HEK293 (cell line): ENCODE measurements around the gene PRUNE2.

Experiments
- CTCF ChIA-PET: fragments of 350-600 bp; formaldehyde crosslinking; extraction: SDS; loops from one replicate; lab custom pipeline; 2021; ENCODE audit warnings: antibody characterized with exemption; lab: Yijun Ruan, JAX
- POLR2A ChIA-PET: fragments of 300-600 bp; formaldehyde crosslinking; extraction: SDS; loops from one replicate; lab custom pipeline; 2020; ENCODE audit warnings: antibody characterized with exemption, inconsistent platforms; lab: Yijun Ruan, JAX
- H3K27ac ChIP-seq: fragments of 200-500 bp; sonication (Bioruptor generic); 2 replicates; pipeline ENCODE4 v1.5.1; 2014; ENCODE audit warnings: low read depth, low read length, control low read depth, inconsistent platforms; ENCODE audit errors: extremely low read depth
- H3K36me3 ChIP-seq, 2 experiments: fragments of 200-500 bp in 1 of 2; sonication (Bioruptor generic) in 1 of 2; 1 replicate in 1 of 2; 2 replicates in 1 of 2; pipeline ENCODE4 v1.5.1; 2014 to 2017; ENCODE audit warnings: inconsistent platforms in 2 of 2, low read length in 2 of 2; ENCODE audit not compliant: control insufficient read depth in 2 of 2, insufficient read depth in 1 of 2
- H3K4me1 ChIP-seq: fragments of 200-500 bp; sonication (Bioruptor generic); 2 replicates; pipeline ENCODE4 v1.5.1; 2014; ENCODE audit warnings: mild to moderate bottlenecking, low read length, inconsistent platforms; ENCODE audit not compliant: control insufficient read depth, insufficient read depth
- H3K4me3 ChIP-seq: 2 replicates; pipeline ENCODE4 v1.5.1; 2011; ENCODE audit warnings: low read depth, mild to moderate bottlenecking, control low read depth, low read length, moderate library complexity
- H3K9me3 ChIP-seq: fragments of 200-500 bp; sonication (Bioruptor generic); 2 replicates; pipeline ENCODE4 v1.5.1; 2014; ENCODE audit warnings: low read depth, low read length, inconsistent platforms; ENCODE audit not compliant: control insufficient read depth, insufficient read depth
- GLI4 ChIP-seq: fragments of 450-650 bp; formaldehyde crosslinking; IDR thresholded peaks from 2 replicates; pipeline ENCODE4 v1.5.1; 2016; ENCODE audit warnings: missing biosample characterization, missing genetic modification characterization
- KLF9 ChIP-seq: fragments of 450-650 bp; formaldehyde crosslinking; IDR thresholded peaks from 2 replicates; pipeline ENCODE4 v1.5.1; 2016; ENCODE audit warnings: missing biosample characterization, missing genetic modification characterization, low read depth
- MZF1 ChIP-seq: fragments of 450-650 bp; formaldehyde crosslinking; IDR thresholded peaks from 2 replicates; pipeline ENCODE4 v1.5.1; 2017; ENCODE audit warnings: missing biosample characterization, missing genetic modification characterization, borderline replicate concordance
- ZFP3 ChIP-seq: fragments of 450-650 bp; formaldehyde crosslinking; IDR thresholded peaks from 2 replicates; pipeline ENCODE4 v1.5.1; 2016; ENCODE audit warnings: low read depth, missing biosample characterization, missing genetic modification characterization
- ZNF10 ChIP-seq: fragments of 450-650 bp; formaldehyde crosslinking; IDR thresholded peaks from 2 replicates; pipeline ENCODE4 v1.5.1; 2017; ENCODE audit warnings: missing biosample characterization, missing genetic modification characterization
- ZNF132 ChIP-seq: fragments of 450-650 bp; formaldehyde crosslinking; IDR thresholded peaks from 2 replicates; pipeline ENCODE4 v1.5.1; 2017; ENCODE audit warnings: missing biosample characterization, missing genetic modification characterization, borderline replicate concordance
- ZNF146 ChIP-seq: fragments of 450-650 bp; formaldehyde crosslinking; IDR thresholded peaks from 2 replicates; pipeline ENCODE4 v1.5.1; 2016; ENCODE audit warnings: missing biosample characterization, missing genetic modification characterization
- ZNF433 ChIP-seq: fragments of 450-650 bp; formaldehyde crosslinking; IDR thresholded peaks from 2 replicates; pipeline ENCODE4 v1.5.1; 2016; ENCODE audit warnings: missing biosample characterization, missing genetic modification characterization, low read depth
- ZNF513 ChIP-seq: fragments of 450-650 bp; IDR thresholded peaks from 2 replicates; pipeline ENCODE4 v1.5.1; 2018; ENCODE audit warnings: missing biosample characterization, missing genetic modification characterization
- ZNF521 ChIP-seq: fragments of 450-650 bp; formaldehyde crosslinking; IDR thresholded peaks from 2 replicates; pipeline ENCODE4 v1.5.1; 2017; ENCODE audit warnings: missing biosample characterization, mild to moderate bottlenecking, missing genetic modification characterization
- ZNF580 ChIP-seq: fragments of 450-650 bp; formaldehyde crosslinking; IDR thresholded peaks from 2 replicates; pipeline ENCODE4 v1.5.1; 2016; ENCODE audit warnings: missing biosample characterization, missing genetic modification characterization
- ZNF596 ChIP-seq: fragments of 450-650 bp; IDR thresholded peaks from 2 replicates; pipeline ENCODE4 v1.5.0; 2018; ENCODE audit warnings: missing biosample characterization, mild to moderate bottlenecking, missing genetic modification characterization, moderate library complexity
- ZNF610 ChIP-seq: fragments of 450-650 bp; formaldehyde crosslinking; IDR thresholded peaks from 2 replicates; pipeline ENCODE4 v1.5.1; 2016; ENCODE audit warnings: missing biosample characterization, missing genetic modification characterization, borderline replicate concordance
- ZNF707 ChIP-seq: fragments of 450-650 bp; formaldehyde crosslinking; IDR thresholded peaks from 2 replicates; pipeline ENCODE4 v1.5.1; 2016; ENCODE audit warnings: missing biosample characterization, missing genetic modification characterization
- ZNF747 ChIP-seq: fragments of 450-650 bp; formaldehyde crosslinking; IDR thresholded peaks from 2 replicates; pipeline ENCODE4 v1.5.1; 2016; ENCODE audit warnings: missing biosample characterization, missing genetic modification characterization
- ZNF837 ChIP-seq: fragments of 450-650 bp; formaldehyde crosslinking; IDR thresholded peaks from 2 replicates; pipeline ENCODE4 v1.5.1; 2016; ENCODE audit warnings: missing biosample characterization, missing genetic modification characterization
- ZXDB ChIP-seq: fragments of 450-650 bp; formaldehyde crosslinking; IDR thresholded peaks from 2 replicates; pipeline ENCODE4 v1.5.1; 2016; ENCODE audit warnings: missing biosample characterization, missing genetic modification characterization
- TF ChIP-seq, protein P1 (sequence below): fragments of 450-650 bp; formaldehyde crosslinking; IDR thresholded peaks from 2 replicates; pipeline ENCODE4 v1.5.1; 2016; ENCODE audit warnings: missing biosample characterization, missing genetic modification characterization
- TF ChIP-seq, protein P2 (sequence below): fragments of 450-650 bp; formaldehyde crosslinking; IDR thresholded peaks from 2 replicates; pipeline ENCODE4 v1.5.1; 2016; ENCODE audit warnings: missing biosample characterization, missing genetic modification characterization

Gene PRUNE2

DNA sequence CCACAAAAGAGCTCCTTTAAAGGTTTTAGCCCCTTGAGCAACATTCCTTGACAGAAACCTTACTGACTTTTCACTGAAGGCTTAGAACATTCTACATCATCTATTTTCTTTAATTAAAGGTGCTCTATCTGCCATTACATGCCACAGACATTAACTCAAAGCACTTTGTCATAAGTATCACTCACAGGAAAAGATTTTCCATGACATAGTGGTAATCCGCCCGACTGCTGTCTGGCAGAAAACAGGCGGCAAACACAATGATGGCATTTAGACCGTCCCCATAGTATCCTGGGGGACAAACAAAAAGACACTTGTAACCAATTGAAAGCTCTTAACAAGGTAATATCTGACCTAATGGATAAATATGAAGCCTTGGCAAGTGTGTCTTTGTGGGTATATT is 267.9 kb downstream of the PRUNE2 start:
- Histone ChIP-seq H3K9me3 (no peaks in the 10 kb centered on the region), H3K27ac (no peak overlapping the region), H3K4me3 (no peak overlapping the region), H3K36me3 (no peaks in the 10 kb centered on the region), H3K4me1 (no peaks in the 10 kb centered on the region)
- CTCF ChIA-PET = no interaction called here
- POLR2A ChIA-PET = no interaction called here
- TF ChIP-seq ZNF132 (tag by site-specific recombination) (no peak), ZNF747 (tag by site-specific recombination) (no peak)

GRCh38 chr9:76637416-76637815 is 268.5 kb downstream of the PRUNE2 start:
- Histone ChIP-seq H3K4me3 (no peak overlapping the region), H3K27ac (no peak overlapping the region), H3K36me3 (no peaks in the 10 kb centered on the region), H3K4me1 (no peaks in the 10 kb centered on the region), H3K9me3 (no peaks in the 10 kb centered on the region)
- ChIA-PET POLR2A (no interaction called here), CTCF (no interaction called here)
- no peak for TF ChIP-seq GLI4 (tag by site-specific recombination)
- no peak for TF ChIP-seq ZNF580 (tag by site-specific recombination)

- no peaks in the 10 kb centered on the region for H3K4me1 ChIP-seq
- ChIA-PET CTCF (interaction anchor here (0.7 to 1.3 kb wide), 3 partner anchors 8 to 24 kb away, joined by 3 to 6 read pairs (median 3); no protein-coding TSS in a partner anchor), POLR2A (interaction anchor here (0.6 kb wide), 1 partner anchor 241 kb away, joined by 4 read pairs; no protein-coding TSS in a partner anchor)
- H3K4me3 ChIP-seq = no peak overlapping the region
- no peaks in the 10 kb centered on the region for H3K36me3 ChIP-seq
- TF ChIP-seq ZNF433 (tag by site-specific recombination) (no peak), ZNF596 (tag by site-specific recombination) (no peak), ZNF837 (no peak), ZXDB (no peak), ZNF521 (no peak), MZF1 (tag by site-specific recombination) (no peak), ZNF707 (tag by site-specific recombination) (no peak), KLF9 (tag by site-specific recombination) (no peak)
- TF ChIP-seq, protein P1, sequence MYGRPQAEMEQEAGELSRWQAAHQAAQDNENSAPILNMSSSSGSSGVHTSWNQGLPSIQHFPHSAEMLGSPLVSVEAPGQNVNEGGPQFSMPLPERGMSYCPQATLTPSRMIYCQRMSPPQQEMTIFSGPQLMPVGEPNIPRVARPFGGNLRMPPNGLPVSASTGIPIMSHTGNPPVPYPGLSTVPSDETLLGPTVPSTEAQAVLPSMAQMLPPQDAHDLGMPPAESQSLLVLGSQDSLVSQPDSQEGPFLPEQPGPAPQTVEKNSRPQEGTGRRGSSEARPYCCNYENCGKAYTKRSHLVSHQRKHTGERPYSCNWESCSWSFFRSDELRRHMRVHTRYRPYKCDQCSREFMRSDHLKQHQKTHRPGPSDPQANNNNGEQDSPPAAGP (tag by site-specific recombination) = no peak
- no peak overlapping the region for H3K27ac ChIP-seq
- no peaks in the 10 kb centered on the region for H3K9me3 ChIP-seq
These were observed 271.4 kb downstream of the PRUNE2 start for GRCh38 chr9:76634356-76635054.

DNA sequence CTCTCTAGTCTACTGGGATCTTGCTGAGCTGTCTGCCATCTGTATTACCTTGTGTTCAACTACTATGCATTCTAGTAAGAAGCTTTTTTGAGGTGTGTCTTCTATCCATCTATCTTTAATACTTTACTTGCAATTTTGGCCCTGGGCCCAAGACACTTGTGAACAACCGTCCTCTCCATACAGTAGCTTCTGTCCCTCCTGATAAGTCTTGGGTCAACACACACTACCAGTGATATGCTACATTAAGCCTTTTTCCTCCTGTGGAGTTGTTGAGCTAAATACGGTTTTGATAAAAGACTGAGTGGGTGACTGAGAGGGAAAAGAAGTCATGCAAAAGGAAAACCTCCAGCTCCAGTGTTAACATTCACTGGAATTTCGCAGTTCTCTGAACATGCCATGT is 275.0 kb downstream of the PRUNE2 start:
- Histone ChIP-seq H3K4me1 (no peaks in the 10 kb centered on the region), H3K9me3 (no peaks in the 10 kb centered on the region), H3K36me3 (no peaks in the 10 kb centered on the region), H3K27ac (no peak overlapping the region), H3K4me3 (no peak overlapping the region)
- POLR2A ChIA-PET = no interaction called here
- CTCF ChIA-PET = interaction anchor here (0.6 to 0.7 kb wide), 3 partner anchors 48 to 1840 kb away, joined by 3 to 4 read pairs (median 3); no protein-coding TSS in a partner anchor
- TF ChIP-seq ZNF610 (tag by site-specific recombination) = no peak
- TF ChIP-seq ZNF10 (tag by site-specific recombination) = no peak
- TF ChIP-seq, protein P2, sequence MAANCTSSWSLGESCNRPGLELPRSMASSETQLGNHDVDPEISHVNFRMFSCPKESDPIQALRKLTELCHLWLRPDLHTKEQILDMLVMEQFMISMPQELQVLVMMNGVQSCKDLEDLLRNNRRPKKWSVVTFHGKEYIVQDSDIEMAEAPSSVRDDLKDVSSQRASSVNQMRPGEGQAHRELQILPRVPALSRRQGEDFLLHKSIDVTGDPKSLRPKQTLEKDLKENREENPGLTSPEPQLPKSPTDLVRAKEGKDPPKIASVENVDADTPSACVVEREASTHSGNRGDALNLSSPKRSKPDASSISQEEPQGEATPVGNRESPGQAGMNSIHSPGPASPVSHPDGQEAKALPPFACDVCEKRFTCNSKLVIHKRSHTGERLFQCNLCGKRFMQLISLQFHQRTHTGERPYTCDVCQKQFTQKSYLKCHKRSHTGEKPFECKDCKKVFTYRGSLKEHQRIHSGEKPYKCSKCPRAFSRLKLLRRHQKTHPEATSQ (tag by site-specific recombination) = no peak
- no peak for TF ChIP-seq ZNF837
- no peak for TF ChIP-seq ZNF513 (tag by site-specific recombination)
- TF ChIP-seq ZNF146 = no peak
- TF ChIP-seq ZFP3 (tag by site-specific recombination) = no peak
